ENCODE results near the gene RTN4R.
"Not testable (repeated sequence)": the region's sequence is repeated elsewhere in the genome, so short reads cannot be mapped to it uniquely, and the experiment has no call there.

The RTN4R gene

GRCh38 chr22:20285473-20286311 is 17.6 kb upstream of the RTN4R start:
- DNase-seq: peak; percentile 8

GRCh38 chr22:20284471-20285086 is 16.5 kb upstream of the RTN4R start:
- DNase-seq: no peak

DNA sequence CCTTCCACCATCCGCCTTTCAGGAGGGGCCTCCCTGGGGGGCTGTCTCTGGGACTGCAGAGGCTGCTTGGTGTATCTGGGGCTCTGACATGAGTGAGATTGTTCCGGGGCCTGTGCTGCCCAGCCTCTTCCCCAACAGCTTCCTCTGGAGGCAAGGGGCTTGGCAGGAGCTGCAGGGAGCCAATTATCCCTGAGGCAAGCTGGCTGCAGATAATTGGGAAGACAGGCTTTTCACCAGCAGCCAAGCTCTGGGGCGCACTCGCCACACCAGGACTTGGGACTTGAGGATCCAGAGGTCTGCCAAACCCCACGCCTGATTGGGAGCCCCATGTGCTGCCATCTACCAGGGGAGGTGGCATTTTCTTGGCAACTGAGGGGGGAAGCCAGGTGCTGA is 15.6 kb upstream of the RTN4R start:
- no peak for DNase-seq

DNA sequence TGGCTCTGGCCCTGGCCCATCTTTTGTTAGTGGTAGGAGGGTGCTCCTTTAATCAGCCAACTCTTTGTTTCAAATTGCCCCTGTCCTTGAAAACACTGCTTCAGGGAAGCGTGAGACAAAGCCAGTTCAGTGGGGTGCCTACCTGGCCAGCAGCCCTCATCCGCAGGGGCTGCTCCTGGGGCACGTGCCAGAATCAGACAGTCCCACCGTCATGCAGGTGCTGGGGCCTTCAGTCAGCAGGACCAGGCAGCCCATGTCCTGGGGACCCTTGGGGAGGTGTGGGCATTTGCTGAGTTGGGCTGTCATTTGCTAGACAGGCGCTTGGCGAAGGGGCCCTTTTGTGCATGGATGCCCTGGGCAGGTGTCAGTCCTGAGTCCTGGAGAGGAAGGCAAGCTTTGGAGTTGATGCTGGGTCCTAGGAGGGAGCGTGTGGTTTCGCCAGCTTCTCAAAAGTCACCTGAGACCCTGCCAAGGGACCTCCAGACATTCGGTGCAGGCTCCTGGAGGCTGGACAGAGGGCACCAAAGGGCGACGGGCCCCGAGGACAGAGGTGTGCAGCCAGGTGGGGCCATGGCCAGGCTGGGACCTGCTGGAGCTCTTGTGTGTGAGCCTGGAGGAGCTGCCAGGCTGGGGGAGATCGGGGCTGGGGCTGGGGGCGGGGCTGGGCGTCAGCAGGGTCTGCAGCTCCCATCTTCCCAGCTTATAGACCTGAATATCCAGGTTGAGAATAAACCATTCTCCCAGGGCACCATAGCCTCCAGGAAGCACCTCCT is 15.0 kb upstream of the RTN4R start:
- no peak for DNase-seq

- no peak for DNase-seq
Measured at GRCh38 chr22:20281891-20282290, 13.8 kb upstream of the RTN4R start.

DNA sequence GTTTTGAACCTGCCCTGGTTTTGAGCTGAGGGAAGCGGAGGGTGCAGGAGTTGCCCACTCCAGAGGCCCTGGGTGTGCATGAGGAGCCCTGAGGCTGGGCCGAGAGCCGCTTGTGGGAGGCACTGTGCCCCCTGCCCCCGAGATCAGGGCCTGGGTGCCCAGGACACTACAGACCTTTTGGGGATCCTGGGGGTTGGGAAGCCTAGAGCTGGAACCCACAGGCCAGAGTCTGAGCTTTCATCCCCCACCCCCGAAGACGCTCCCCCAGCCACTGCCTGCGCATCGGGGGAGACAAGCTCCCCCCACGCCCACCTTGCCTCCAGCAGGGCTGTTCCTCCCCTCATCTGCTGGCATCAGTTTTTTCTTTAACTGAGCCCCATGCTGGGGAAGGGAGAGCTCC is 13.4 kb upstream of the RTN4R start:
- not testable (repeated sequence) for DNase-seq

DNA sequence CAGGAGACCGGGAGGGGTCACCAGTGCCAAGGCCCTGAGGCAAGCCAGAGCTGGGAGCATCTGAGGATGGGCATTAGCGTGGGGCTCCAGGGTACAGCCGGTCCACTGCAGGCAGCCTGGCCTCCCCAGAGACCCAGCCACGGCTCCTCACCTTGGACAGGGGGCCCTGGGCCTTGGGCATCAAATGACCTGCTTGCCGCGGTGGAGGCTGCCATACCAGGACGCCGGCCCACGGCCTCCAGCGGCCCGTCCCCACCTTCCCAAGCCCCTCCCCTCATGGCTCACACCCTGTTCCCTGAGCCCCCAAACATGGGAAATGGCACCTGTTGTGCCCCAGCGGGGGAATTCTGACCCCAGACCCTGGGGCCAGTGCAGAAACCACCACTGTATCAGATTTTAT is 12.7 kb upstream of the RTN4R start:
- DNase-seq: no peak

GRCh38 chr22:20280163-20280562 is 12.0 kb upstream of the RTN4R start:
- DNase-seq: not testable (repeated sequence)

DNA sequence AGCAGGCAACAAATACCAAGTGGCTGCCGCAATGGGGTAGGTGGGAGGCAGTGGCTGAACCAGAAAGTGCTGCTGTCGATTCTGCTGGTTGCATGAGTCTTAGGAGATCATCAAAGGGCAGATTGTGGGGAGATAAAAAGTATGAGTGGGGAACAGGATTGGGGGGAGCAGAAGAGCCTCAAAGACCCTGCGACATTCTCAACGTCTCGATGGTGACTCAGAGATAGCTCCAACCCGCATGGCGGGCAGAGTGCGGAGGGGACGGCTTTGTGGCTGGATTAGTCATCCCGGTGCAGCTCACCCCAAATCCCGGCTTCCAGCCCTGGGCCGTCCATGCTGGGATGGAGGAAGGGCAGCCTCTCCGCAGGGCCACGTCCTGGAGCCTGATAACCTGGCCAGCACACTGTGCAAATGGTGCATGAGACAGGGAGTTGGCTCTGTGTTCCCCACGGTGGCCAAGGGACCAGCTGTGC is 11.6 kb upstream of the RTN4R start:
- no peak for DNase-seq

- not testable (repeated sequence) for DNase-seq
Measured at GRCh38 chr22:20278726-20279490, 10.8 kb upstream of the RTN4R start.

DNA sequence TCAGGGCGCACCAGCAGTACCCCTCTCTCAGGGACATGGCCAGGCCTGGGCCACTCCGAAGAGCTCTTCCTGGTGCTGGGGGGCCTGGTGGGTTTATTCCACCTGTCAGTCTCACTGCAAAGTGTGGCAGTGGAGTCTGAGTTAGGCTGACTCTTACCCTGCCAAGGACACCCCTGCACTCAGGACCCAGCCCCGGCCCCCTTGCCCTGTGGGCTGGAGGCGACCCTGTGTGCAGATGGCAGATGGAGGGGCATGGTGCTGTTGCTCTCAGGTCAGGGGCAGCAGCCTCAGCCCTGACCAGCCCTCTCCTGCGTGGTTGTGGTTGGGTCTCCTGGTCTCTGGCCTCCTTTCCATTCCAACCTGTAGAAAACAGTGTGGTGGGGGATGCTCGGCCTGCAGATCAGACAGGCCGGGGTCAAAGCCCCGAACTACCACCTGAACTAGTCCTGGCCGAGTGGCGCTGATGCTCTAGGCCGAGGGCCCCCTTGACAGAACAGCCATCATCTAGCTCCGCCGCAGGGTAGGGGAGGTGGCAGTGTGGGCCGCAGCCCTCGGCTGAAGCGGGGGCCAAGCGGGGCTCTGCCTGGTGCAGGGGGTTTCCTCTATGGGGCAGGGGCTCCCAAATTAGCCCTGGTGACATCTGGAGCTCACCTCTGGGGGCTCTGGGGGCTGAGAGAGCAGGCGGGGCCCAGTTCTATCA is 10.0 kb upstream of the RTN4R start:
- not testable (repeated sequence) for DNase-seq

DNA sequence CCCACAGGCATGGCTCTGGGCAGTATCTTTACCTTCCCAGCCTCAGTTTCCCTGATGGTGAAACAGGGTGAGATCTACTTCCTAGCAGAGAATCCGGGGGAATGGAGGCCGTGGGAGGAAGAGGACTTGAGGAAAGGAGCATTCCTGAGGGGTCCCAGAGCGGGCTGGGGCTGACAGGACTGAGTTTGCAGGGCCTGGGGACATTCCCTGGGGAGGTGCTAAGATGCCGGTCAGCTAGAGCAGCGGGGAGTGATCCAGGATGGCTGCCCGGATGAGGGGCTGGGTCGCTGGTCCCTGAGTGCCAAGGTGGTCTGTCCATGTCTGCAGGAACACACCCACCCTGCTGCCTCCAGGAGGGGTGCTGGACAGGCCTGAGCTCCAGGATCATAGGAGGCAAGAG is 8.3 kb upstream of the RTN4R start:
- no peak for DNase-seq

DNA sequence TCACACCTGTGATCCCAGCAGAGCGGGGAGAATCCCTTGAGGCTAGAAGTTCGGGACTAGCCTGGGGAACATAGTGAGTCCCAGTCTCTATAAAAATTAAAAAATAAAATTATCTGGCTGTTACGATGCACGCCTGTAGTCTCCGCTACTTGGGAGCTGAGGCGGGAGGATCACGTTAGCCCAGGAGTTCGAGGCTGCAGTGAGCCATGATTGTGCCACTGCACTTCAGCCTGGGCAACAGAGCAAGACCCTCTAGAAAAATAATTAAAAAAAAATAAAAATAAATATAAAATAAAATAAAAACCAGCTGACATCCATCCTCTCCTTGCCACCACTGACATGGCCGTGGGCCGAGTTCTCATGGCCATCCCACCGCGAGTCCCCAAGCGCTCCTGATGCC is 7.7 kb upstream of the RTN4R start:
- no peak for DNase-seq

GRCh38 chr22:20275325-20275724 is 7.2 kb upstream of the RTN4R start:
- DNase-seq: not testable (repeated sequence)

- not testable (repeated sequence) for DNase-seq
Measured at GRCh38 chr22:20274374-20274773, 6.3 kb upstream of the RTN4R start.

DNA sequence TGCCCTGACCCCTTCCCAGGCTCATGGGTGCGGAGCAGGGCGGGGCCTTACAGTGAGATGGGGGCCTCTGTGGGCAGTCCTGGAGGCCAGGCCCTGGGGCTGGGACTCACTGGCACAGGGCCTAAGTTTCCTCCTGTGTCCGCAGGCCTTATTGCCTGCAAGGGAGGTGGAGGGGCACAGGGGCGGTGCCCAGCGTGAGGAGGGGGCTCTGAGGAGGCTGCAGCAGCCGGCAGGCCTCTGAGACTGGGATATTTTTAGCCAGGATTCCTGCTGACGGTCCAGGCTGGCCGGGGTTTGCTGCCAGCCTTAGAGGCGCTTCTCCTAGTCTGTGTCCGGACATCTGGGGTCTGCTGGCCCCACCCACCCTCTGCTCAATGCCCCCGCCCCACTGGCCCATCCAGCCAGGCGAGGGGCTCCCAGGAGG is 5.7 kb upstream of the RTN4R start:
- DNase-seq: no peak

DNA sequence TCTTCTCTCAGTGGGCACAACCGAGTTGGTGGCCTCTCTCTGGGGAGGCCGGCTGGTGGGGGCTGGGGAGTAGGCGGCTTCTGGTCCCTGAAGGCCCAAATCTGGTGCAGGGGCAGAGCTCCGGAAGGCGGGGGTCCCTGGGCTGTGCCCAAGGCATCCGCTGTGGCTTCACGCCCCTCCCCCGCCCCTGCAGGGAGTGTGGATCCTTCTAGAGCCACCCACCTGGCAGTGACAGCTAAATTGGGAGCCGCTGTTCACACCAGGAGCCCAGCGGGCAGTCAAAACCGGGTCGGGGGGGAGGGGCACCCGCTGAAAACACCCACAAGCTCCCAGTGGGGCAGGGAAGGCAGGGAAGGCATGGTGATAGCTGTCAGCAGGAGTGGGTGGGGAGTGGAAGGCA is 4.6 kb upstream of the RTN4R start:
- DNase-seq: no peak

DNA sequence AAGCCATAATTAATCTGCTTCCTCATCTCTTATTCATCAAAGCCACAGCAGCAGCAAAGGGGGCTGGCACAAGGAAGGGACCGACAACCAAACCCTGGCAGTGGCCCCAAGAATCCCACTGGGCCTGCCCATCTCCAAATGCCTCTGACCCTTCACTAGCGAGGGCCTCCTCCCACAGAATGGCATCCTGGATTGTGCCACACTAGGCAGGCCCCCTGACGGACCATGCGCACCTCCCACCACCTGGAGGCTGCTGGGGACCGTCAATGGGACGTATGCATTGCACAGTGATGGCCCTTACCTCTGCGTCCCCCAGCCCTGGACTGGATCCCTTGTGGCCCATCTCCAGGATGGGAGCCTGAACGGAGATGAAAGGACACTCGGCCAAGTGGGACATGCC is 4.1 kb upstream of the RTN4R start:
- no peak for DNase-seq

DNA sequence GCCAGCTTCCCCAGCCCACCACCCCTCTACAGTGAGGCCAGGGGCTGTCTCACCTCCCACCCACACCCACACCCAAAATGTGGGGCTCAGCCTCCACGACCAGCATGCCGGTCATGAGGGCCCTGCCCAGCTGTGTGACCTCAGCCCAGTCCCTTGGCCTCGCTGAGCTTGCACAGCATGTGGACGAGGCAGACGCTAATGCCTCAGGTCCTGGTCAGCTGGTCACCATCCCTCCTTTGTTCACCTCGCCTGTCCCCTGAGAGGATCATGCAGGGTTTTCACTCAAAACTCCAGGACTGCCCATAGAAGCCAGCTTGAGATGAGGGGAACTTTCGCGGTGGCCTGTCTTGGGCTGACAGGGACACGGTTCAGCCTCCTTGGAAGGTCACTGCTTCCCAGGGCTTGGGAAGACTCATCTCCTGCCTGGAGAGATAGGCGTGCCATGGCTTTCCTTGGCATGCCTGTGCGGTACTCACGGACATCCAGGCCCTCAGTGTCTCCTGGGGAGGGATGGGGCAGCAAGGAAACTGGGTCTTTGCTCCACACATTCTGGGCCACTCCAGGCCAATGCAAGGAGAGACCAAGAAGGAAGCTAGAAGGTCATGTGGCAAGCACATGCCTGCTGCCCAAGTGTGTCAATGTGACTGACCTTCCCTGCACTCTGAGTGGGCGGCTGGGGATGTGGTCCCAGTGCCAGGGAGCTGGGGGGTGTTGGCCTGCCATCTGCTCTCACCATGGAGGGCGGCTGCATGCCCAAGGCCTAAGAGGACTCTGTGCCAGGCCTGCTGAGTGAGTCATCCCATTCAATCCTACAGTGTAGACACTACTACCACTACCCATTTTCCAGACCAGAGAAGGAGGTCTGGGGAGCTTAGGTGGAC is 3.2 kb upstream of the RTN4R start:
- no peak for DNase-seq

GRCh38 chr22:20270190-20271113 is 2.3 kb upstream of the RTN4R start:
- DNase-seq: not testable (repeated sequence)

Data from NCI-H1436 treated with DMSO at 0.1 percent for 48 hours (cell line).